IMR-90 (cell line): ENCODE measurements around the gene CTBP2. TPM values are rescaled to one million over a fixed set of nuclear protein-coding genes. Genes with fewer than 3 reads are reported as not detected.

Experiments
- ATAC-seq: fragments of 200-7000 bp; cut with Tn5 transposase; 2 replicates; pipeline ENCODE4 v1.9.1; 2020; ENCODE audit warnings: low read depth, mild to moderate bottlenecking, moderate library complexity
- BruUV-seq: library from RNA; stranded (reverse); fragments of 400-500 nt; replicated peaks from 2 replicates; lab custom pipeline; 2021; lab: Mats Ljungman, UMichigan
- CTCF ChIA-PET: fragments of 300-600 bp; formaldehyde crosslinking; extraction: SDS; loops from one replicate; lab custom pipeline; 2021; ENCODE audit warnings: antibody characterized with exemption; lab: Yijun Ruan, JAX
- POLR2A ChIA-PET: fragments of 300-600 bp; sonication (Branson Sonifier 250); formaldehyde crosslinking; loops from one replicate; lab custom pipeline; 2022; ENCODE audit warnings: antibody characterized with exemption; ENCODE audit not compliant: unreplicated experiment; lab: Charles Lee
- DNase-seq: peaks from one replicate; pipeline ENCODE4 v3.0.0; 2013
- H2AFZ ChIP-seq: replicated peaks from 2 replicates; pipeline ENCODE3; 2013; ENCODE audit warnings: low read length, mild to moderate bottlenecking; ENCODE audit not compliant: poor library complexity
- H2AK5ac ChIP-seq: 2 replicates; pipeline ENCODE4 v1.6.1; 2013; ENCODE audit warnings: low read depth, low read length, inconsistent platforms
- H2AK9ac ChIP-seq: replicated peaks from 2 replicates; pipeline ENCODE3; 2013; ENCODE audit warnings: mild to moderate bottlenecking, low read depth, low read length, moderate library complexity; ENCODE audit not compliant: poor library complexity
- H2BK120ac ChIP-seq: 2 replicates; pipeline ENCODE4 v1.6.1; 2013; ENCODE audit warnings: low read depth, low read length, inconsistent platforms
- H2BK15ac ChIP-seq: 3 replicates; pipeline ENCODE4 v1.6.1; 2013; ENCODE audit warnings: low read depth, low read length, inconsistent platforms
- H2BK20ac ChIP-seq: 2 replicates; pipeline ENCODE4 v1.6.1; 2013; ENCODE audit warnings: low read depth, mild to moderate bottlenecking, inconsistent platforms, low read length, moderate library complexity
- H2BK5ac ChIP-seq: 2 replicates; pipeline ENCODE4 v1.6.1; 2013; ENCODE audit warnings: mild to moderate bottlenecking, low read depth, low read length, inconsistent platforms; ENCODE audit not compliant: poor library complexity, severe bottlenecking
- H3K14ac ChIP-seq: replicated peaks from 2 replicates; pipeline ENCODE4 v1.6.1; 2013; ENCODE audit warnings: low read depth, low read length, inconsistent platforms
- H3K18ac ChIP-seq: 2 replicates; pipeline ENCODE4 v1.6.1; 2013; ENCODE audit warnings: low read depth, low read length, control low read depth
- H3K23ac ChIP-seq: 2 replicates; pipeline ENCODE4 v1.6.1; 2013; ENCODE audit warnings: low read depth, low read length, inconsistent platforms
- H3K27ac ChIP-seq: 2 replicates; pipeline ENCODE4 v1.5.1; 2013; ENCODE audit warnings: mild to moderate bottlenecking, control low read depth, low read length; ENCODE audit not compliant: insufficient read depth
- H3K27me3 ChIP-seq: 2 replicates; pipeline ENCODE4 v1.6.1; 2013; ENCODE audit warnings: low read length; ENCODE audit not compliant: control insufficient read depth, insufficient read depth
- H3K36me3 ChIP-seq: 2 replicates; pipeline ENCODE4 v1.6.1; 2013; ENCODE audit warnings: low read length, mixed read lengths; ENCODE audit not compliant: control insufficient read depth, insufficient read depth
- H3K4ac ChIP-seq: 2 replicates; pipeline ENCODE4 v1.6.1; 2013; ENCODE audit warnings: low read depth, low read length, inconsistent platforms
- H3K4me1 ChIP-seq: 2 replicates; pipeline ENCODE4 v1.6.1; 2013; ENCODE audit warnings: low read length, mixed read lengths; ENCODE audit not compliant: control insufficient read depth, insufficient read depth
- H3K4me2 ChIP-seq: 2 replicates; pipeline ENCODE4 v1.6.1; 2013; ENCODE audit warnings: low read depth, mild to moderate bottlenecking, control low read depth, low read length, moderate library complexity
- H3K4me3 ChIP-seq: 2 replicates; pipeline ENCODE4 v1.5.1; 2013; ENCODE audit warnings: low read depth, mild to moderate bottlenecking, control low read depth, low read length, moderate library complexity; ENCODE audit not compliant: insufficient read depth
- H3K56ac ChIP-seq: 2 replicates; pipeline ENCODE4 v1.6.1; 2013; ENCODE audit warnings: low read length, inconsistent platforms; ENCODE audit not compliant: insufficient read depth; ENCODE audit errors: extremely low read depth
- H3K79me1 ChIP-seq, 2 experiments: 2 replicates each; pipeline ENCODE4 v1.6.1; 2013; ENCODE audit warnings: low read length in 2 of 2, inconsistent platforms in 1 of 2, low read depth in 1 of 2
- H3K9ac ChIP-seq: 2 replicates; pipeline ENCODE4 v1.6.1; 2013; ENCODE audit warnings: low read depth, low read length, control low read depth
- H3K9me1 ChIP-seq: 2 replicates; pipeline ENCODE4 v1.6.1; 2013; ENCODE audit warnings: low read length, inconsistent platforms; ENCODE audit not compliant: insufficient read depth
- H3K9me3 ChIP-seq: 2 replicates; pipeline ENCODE4 v1.6.1; 2013; ENCODE audit warnings: low read length; ENCODE audit not compliant: control insufficient read depth, insufficient read depth
- H4K20me1 ChIP-seq: 2 replicates; pipeline ENCODE4 v1.6.1; 2013; ENCODE audit warnings: low read length, inconsistent platforms; ENCODE audit not compliant: insufficient read depth
- H4K5ac ChIP-seq: 2 replicates; pipeline ENCODE4 v1.6.1; 2013; ENCODE audit warnings: mild to moderate bottlenecking, low read depth, low read length, control low read depth
- H4K8ac ChIP-seq, 2 experiments: 2 replicates each; pipeline ENCODE4 v1.6.1; 2013; ENCODE audit warnings: low read depth in 2 of 2, low read length in 2 of 2, control low read depth in 1 of 2, inconsistent platforms in 1 of 2
- H4K91ac ChIP-seq: 2 replicates; pipeline ENCODE4 v1.6.1; 2013; ENCODE audit warnings: low read depth, low read length, inconsistent platforms; ENCODE audit not compliant: insufficient read depth
- BHLHE40 ChIP-seq: fragments of 150-350 bp; IDR thresholded peaks from 2 replicates; pipeline ENCODE4 v1.6.1; 2016; ENCODE audit warnings: mild to moderate bottlenecking, low read depth, low read length
- CEBPB ChIP-seq: IDR thresholded peaks from 2 replicates; pipeline ENCODE4 v1.6.1; 2012; ENCODE audit warnings: low read depth, low read length, improper control_type of control experiment
- CHD1 ChIP-seq: IDR thresholded peaks from 2 replicates; pipeline ENCODE4 v1.6.1; 2012; ENCODE audit warnings: low read depth, low read length, improper control_type of control experiment
- FOS ChIP-seq: fragments of 150-350 bp; IDR thresholded peaks from 2 replicates; pipeline ENCODE4 v1.6.1; 2016; ENCODE audit warnings: low read depth, low read length
- MAFK ChIP-seq: IDR thresholded peaks from 2 replicates; pipeline ENCODE4 v1.6.1; 2012; ENCODE audit warnings: low read depth, low read length, improper control_type of control experiment
- MAZ ChIP-seq: IDR thresholded peaks from 2 replicates; pipeline ENCODE4 v1.6.1; 2012; ENCODE audit warnings: low read depth, mild to moderate bottlenecking, low read length, improper control_type of control experiment, moderate library complexity, borderline replicate concordance
- MXI1 ChIP-seq: IDR thresholded peaks from 2 replicates; pipeline ENCODE4 v1.6.1; 2012; ENCODE audit warnings: low read depth, mild to moderate bottlenecking, low read length, moderate library complexity, borderline replicate concordance
- NFE2L2 ChIP-seq: fragments of 150-350 bp; IDR thresholded peaks from 2 replicates; pipeline ENCODE4 v1.6.1; 2016; ENCODE audit warnings: low read depth, mild to moderate bottlenecking, low read length
- POLR2A ChIP-seq: IDR thresholded peaks from 2 replicates; pipeline ENCODE4 v1.6.1; 2012; ENCODE audit warnings: mild to moderate bottlenecking, low read depth, low read length
- RAD21 ChIP-seq: IDR thresholded peaks from 2 replicates; pipeline ENCODE4 v1.6.1; 2012; ENCODE audit warnings: low read length, improper control_type of control experiment
- RCOR1 ChIP-seq: IDR thresholded peaks from 2 replicates; pipeline ENCODE4 v1.6.1; 2012; ENCODE audit warnings: mild to moderate bottlenecking, low read length, improper control_type of control experiment; ENCODE audit not compliant: insufficient replicate concordance
- RFX5 ChIP-seq: IDR thresholded peaks from 2 replicates; pipeline ENCODE4 v1.8.0; 2012; ENCODE audit warnings: low read depth, mild to moderate bottlenecking, low read length, moderate library complexity
- SMC3 ChIP-seq: fragments of 150-350 bp; IDR thresholded peaks from 2 replicates; pipeline ENCODE4 v1.6.1; 2016; ENCODE audit warnings: low read depth, mild to moderate bottlenecking, antibody characterized with exemption, low read length, moderate library complexity
- WGBS, 2 experiments: methylation state at CpG; one replicate each; pipeline versions ENCODE4 v1.1.5 to v1.1.7; 2013; ENCODE audit warnings: missing lambda C conversion rate in 2 of 2; ENCODE audit not compliant: insufficient read length in 1 of 2; ENCODE audit errors: extremely low coverage in 2 of 2; 5-methylcytosine and 5-hydroxymethylcytosine counted together
- dilution Hi-C: fragments of 300-500 bp; cut with HindIII; formaldehyde crosslinking; loops from one replicate; pipeline ENCODE4 v1.14.3; 2018; ENCODE audit warnings: low sequenced_read_pairs; ENCODE audit not compliant: unreplicated experiment
- in situ Hi-C: fragments of 300-500 bp; cut with MboI; formaldehyde crosslinking; loops from 3 replicates; pipeline ENCODE4 v1.14.3; 2019; ENCODE audit warnings: low sequenced_read_pairs, inconsistent platforms, mixed read lengths
- intact Hi-C: fragments of 100-400 bp; cut with micrococcal nuclease; formaldehyde crosslinking; loops from 2 replicates; pipeline ENCODE4 v1.10.0; 2022
- polyA plus RNA-seq, 3 experiments: library from polyadenylated mRNA; depleted of rRNA; stranded (reverse); fragments of >200 nt; gene quantifications; 2 replicates each; pipeline ENCODE4 v1.2.3, GENCODE V29; 2012; ENCODE audit warnings: low replicate concordance in 1 of 3
- total RNA-seq: library from RNA; depleted of rRNA; stranded (reverse); fragments of >200 nt; gene quantifications from 2 replicates; pipeline ENCODE4 v1.2.3, GENCODE V29; 2012
- TF ChIP-seq, protein P1 (sequence below): fragments of 150-350 bp; IDR thresholded peaks from 2 replicates; pipeline ENCODE4 v1.6.1; 2017; ENCODE audit warnings: mild to moderate bottlenecking, antibody characterized with exemption, low read length, low read depth
- TF ChIP-seq, protein P2 (sequence below): fragments of 150-350 bp; IDR thresholded peaks from 2 replicates; pipeline ENCODE4 v1.6.1; 2016; ENCODE audit warnings: low read depth, mild to moderate bottlenecking, low read length, moderate library complexity, borderline replicate concordance
- TF ChIP-seq, protein P3 (sequence below): conservative IDR thresholded peaks from 2 replicates; pipeline ENCODE4 v1.5.1; 2012; ENCODE audit warnings: mild to moderate bottlenecking, low read depth, low read length, improper control_type of control experiment

Gene CTBP2
- total and polyA plus RNA-seq, 2 of the 4 experiments (the other 2 are of a cell fraction): 81.0 to 86.6 TPM

DNA sequence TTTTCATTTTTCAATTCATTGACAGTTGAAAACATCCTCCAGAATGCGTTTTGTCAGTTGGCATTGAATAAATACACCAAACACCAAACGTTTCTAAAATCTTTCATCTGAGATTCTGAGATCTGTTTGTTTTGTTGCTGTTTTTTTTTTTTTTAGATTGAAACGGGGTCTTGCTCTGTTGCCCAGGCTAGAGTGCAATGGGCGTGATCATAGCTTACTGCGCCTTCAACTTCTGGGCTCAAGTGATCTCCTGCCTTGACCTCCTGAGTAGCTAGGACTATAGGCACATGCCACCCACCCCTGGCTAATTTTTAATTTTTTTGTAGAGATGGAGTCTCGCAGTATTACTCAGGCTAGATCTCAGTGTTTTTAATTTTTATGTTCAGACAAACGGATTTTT is 187.7 kb downstream of the CTBP2 start:
- H3K27ac ChIP-seq: no peak overlapping the region
- H3K4me3 ChIP-seq: no peak overlapping the region
- POLR2A ChIA-PET: no interaction called here
- no peaks in the 10 kb centered on the region for H3K27me3 ChIP-seq
- no peak overlapping the region for H2BK20ac ChIP-seq
- no peak overlapping the region for H3K4me2 ChIP-seq
- no peak overlapping the region for H2BK15ac ChIP-seq
- intact Hi-C loops: no loop called here
- dilution Hi-C loops: no loop called here
- H2AK5ac ChIP-seq: no peak overlapping the region
- peaks cover 9% of the 10 kb centered on the region for H3K4me1 ChIP-seq
- H4K5ac ChIP-seq: no peak overlapping the region
- ATAC-seq (no peak), DNase-seq (no peak)
- H4K8ac ChIP-seq: no peak overlapping the region
- CTCF ChIA-PET: interaction anchor here (2.7 kb wide), 1 partner anchor 11 kb away, joined by 10 read pairs; no protein-coding TSS in a partner anchor
- no peak overlapping the region for H3K18ac ChIP-seq
- H3K9me3 ChIP-seq: no peaks in the 10 kb centered on the region
- TF ChIP-seq BHLHE40 (no peak), POLR2A (no peak), FOS (no peak), RFX5 (no peak), MAZ (no peak), SMC3 (no peak), RAD21 (no peak), RCOR1 (no peak), MXI1 (no peak), MAFK (no peak), CHD1 (no peak), NFE2L2 (no peak), CEBPB (no peak)
- TF ChIP-seq, protein P1, sequence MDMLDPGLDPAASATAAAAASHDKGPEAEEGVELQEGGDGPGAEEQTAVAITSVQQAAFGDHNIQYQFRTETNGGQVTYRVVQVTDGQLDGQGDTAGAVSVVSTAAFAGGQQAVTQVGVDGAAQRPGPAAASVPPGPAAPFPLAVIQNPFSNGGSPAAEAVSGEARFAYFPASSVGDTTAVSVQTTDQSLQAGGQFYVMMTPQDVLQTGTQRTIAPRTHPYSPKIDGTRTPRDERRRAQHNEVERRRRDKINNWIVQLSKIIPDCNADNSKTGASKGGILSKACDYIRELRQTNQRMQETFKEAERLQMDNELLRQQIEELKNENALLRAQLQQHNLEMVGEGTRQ: no peak
- TF ChIP-seq, protein P2, sequence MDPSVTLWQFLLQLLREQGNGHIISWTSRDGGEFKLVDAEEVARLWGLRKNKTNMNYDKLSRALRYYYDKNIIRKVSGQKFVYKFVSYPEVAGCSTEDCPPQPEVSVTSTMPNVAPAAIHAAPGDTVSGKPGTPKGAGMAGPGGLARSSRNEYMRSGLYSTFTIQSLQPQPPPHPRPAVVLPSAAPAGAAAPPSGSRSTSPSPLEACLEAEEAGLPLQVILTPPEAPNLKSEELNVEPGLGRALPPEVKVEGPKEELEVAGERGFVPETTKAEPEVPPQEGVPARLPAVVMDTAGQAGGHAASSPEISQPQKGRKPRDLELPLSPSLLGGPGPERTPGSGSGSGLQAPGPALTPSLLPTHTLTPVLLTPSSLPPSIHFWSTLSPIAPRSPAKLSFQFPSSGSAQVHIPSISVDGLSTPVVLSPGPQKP: no peak
- TF ChIP-seq, protein P3, sequence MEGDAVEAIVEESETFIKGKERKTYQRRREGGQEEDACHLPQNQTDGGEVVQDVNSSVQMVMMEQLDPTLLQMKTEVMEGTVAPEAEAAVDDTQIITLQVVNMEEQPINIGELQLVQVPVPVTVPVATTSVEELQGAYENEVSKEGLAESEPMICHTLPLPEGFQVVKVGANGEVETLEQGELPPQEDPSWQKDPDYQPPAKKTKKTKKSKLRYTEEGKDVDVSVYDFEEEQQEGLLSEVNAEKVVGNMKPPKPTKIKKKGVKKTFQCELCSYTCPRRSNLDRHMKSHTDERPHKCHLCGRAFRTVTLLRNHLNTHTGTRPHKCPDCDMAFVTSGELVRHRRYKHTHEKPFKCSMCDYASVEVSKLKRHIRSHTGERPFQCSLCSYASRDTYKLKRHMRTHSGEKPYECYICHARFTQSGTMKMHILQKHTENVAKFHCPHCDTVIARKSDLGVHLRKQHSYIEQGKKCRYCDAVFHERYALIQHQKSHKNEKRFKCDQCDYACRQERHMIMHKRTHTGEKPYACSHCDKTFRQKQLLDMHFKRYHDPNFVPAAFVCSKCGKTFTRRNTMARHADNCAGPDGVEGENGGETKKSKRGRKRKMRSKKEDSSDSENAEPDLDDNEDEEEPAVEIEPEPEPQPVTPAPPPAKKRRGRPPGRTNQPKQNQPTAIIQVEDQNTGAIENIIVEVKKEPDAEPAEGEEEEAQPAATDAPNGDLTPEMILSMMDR: no peak
- in situ Hi-C loops: no loop called here
- no CpG with 5 or more reads among the region's 7 CpGs for WGBS, 2 experiments
- H3K36me3 ChIP-seq: peaks cover 35% of the 10 kb centered on the region
- H2AK9ac ChIP-seq: no peak overlapping the region
- H3K9me1 ChIP-seq: peaks cover 17% of the 10 kb centered on the region
- H2BK120ac ChIP-seq: no peak overlapping the region
- no peak overlapping the region for H3K56ac ChIP-seq
- H3K9ac ChIP-seq: no peak overlapping the region
- H3K23ac ChIP-seq: no peak overlapping the region
- H3K4ac ChIP-seq: no peak overlapping the region
- H3K79me1 ChIP-seq: peaks cover 54 to 76% of the 10 kb centered on the region in 2 experiments
- H4K20me1 ChIP-seq: peaks cover 52% of the 10 kb centered on the region
- no peak overlapping the region for H3K14ac ChIP-seq
- H2BK5ac ChIP-seq: no peak overlapping the region
- BruUV-seq: no TSS peak
- no peak overlapping the region for H2AFZ ChIP-seq
- no peak overlapping the region for H4K91ac ChIP-seq
